K562 (cell line): Measurements from ENCODE around the gene PDE8A. TPM values are rescaled to one million over a fixed set of nuclear protein-coding genes. Genes with fewer than 3 reads are reported as not detected.

ENCODE experiments used
- ATF3 ChIP-seq, 2 experiments: fragments of 450-650 bp in 1 of 2; sonication (generic) in 1 of 2; formaldehyde crosslinking in 1 of 2; IDR thresholded peaks in 1 of 2; conservative IDR thresholded peaks in 1 of 2; 2 replicates each; pipeline versions ENCODE4 v1.6.1 to v1.8.1; 2016 to 2023; ENCODE audit warnings: mild to moderate bottlenecking in 2 of 2, moderate library complexity in 2 of 2, inconsistent platforms in 1 of 2, missing genetic modification reagents in 1 of 2
- CXXC5 ChIP-seq: fragments of 250-450 bp; sonication (Bioruptor Pico); IDR thresholded peaks from 2 replicates; pipeline ENCODE4 v1.8.0; 2022; ENCODE audit warnings: inconsistent platforms, mild to moderate bottlenecking, moderate library complexity
- DMBX1 ChIP-seq: fragments of 250-450 bp; sonication (Bioruptor Pico); IDR thresholded peaks from 2 replicates; pipeline ENCODE4 v1.8.0; 2022; ENCODE audit warnings: inconsistent platforms, mild to moderate bottlenecking, moderate library complexity, borderline replicate concordance
- FOSL1 ChIP-seq: fragments of 200-800 bp; sonication (Bioruptor generic); conservative IDR thresholded peaks from 2 replicates; pipeline ENCODE4 v1.6.1; 2016; ENCODE audit warnings: missing genetic modification characterization, missing compliant biosample characterization
- FUS ChIP-seq: fragments of 200-400 bp; formaldehyde crosslinking; optimal IDR thresholded peaks from 2 replicates; pipeline ENCODE3; 2017; ENCODE audit warnings: low read depth, low read length
- MEIS2 ChIP-seq: fragments of 450-650 bp; IDR thresholded peaks from 2 replicates; pipeline ENCODE4 v1.6.1; 2014; ENCODE audit warnings: mild to moderate bottlenecking; ENCODE audit not compliant: partially characterized antibody
- NFIC ChIP-seq: fragments of 450-650 bp; IDR thresholded peaks from 2 replicates; pipeline ENCODE4 v1.6.1; 2017; ENCODE audit warnings: mild to moderate bottlenecking, inconsistent platforms
- RCOR1 ChIP-seq, 2 experiments: IDR thresholded peaks; 2 replicates each; pipeline ENCODE4 v1.6.1; 2012; ENCODE audit warnings: low read depth in 2 of 2, low read length in 2 of 2, borderline replicate concordance in 1 of 2, improper control_type of control experiment in 1 of 2
- REST ChIP-seq, 2 experiments: fragments of 450-650 bp; formaldehyde crosslinking in 1 of 2; IDR thresholded peaks; 2 replicates each; pipeline versions ENCODE4 v1.4.0 to v1.6.1; 2014 to 2020; ENCODE audit warnings: mild to moderate bottlenecking in 2 of 2, borderline replicate concordance in 1 of 2, low read depth in 1 of 2
- SMARCC2 ChIP-seq: fragments of 450-650 bp; IDR thresholded peaks from 2 replicates; pipeline ENCODE4 v1.6.1; 2017; ENCODE audit warnings: antibody characterized with exemption, moderate library complexity, mild to moderate bottlenecking, low read depth
- ZNF408 ChIP-seq: fragments of 250-450 bp; sonication (Bioruptor Pico); IDR thresholded peaks from 2 replicates; pipeline ENCODE4 v1.4.0; 2020; ENCODE audit warnings: low read depth, mild to moderate bottlenecking, moderate library complexity
- ZNF592 ChIP-seq: fragments of 450-650 bp; IDR thresholded peaks from 2 replicates; pipeline ENCODE4 v1.6.1; 2017; ENCODE audit warnings: antibody characterized with exemption, mild to moderate bottlenecking
- polyA plus RNA-seq, 8 experiments: library from polyadenylated mRNA; depleted of rRNA in 4 of 8; stranded (reverse) in 5 of 8; unstranded in 3 of 8; fragments of >200 nt; fragmentation: Nextera tagmentation in 2 of 8; fragmentation: Illumina TruSeq in 1 of 8; extraction: Ambion mirVana in 2 of 8; extraction: Trizol in 1 of 8; gene quantifications; 2 replicates each; pipeline versions ENCODE4 v1.2.1 to v1.2.3, GENCODE V29; 2011 to 2014; ENCODE audit warnings: inconsistent platforms in 1 of 8, missing spikeins in 1 of 8
- total RNA-seq, 7 experiments: library from RNA; depleted of rRNA in 6 of 7; stranded (reverse); fragments of >200 nt in 6 of 7; fragmentation: Illumina TruSeq in 2 of 7; extraction: Trizol in 2 of 7; gene quantifications; 2 replicates each; pipeline versions ENCODE4 v1.2.1 to v1.2.3, GENCODE V29; 2011 to 2021; ENCODE audit warnings: low replicate concordance in 1 of 7

Gene PDE8A
- total and polyA plus RNA-seq, 9 of the 15 experiments (the other 6 are each of a cell fraction or from before 2014, with no cell fraction given) = 5.9 to 40.3 (median 19.8) TPM

GRCh38 chr15:84947947-84948830 is 33.5 kb upstream of the PDE8A start (continued):
- peak; percentile 45 for TF ChIP-seq REST (IDR thresholded peaks at IDR 0.05; ENCODE audit: borderline replicate concordance)
- TF ChIP-seq REST (CRISPR knock-in tag; IDR thresholded peaks at IDR 0.05; ENCODE audit: low read depth) = no peak
- peak; percentile 87 for TF ChIP-seq ATF3 (IDR thresholded peaks at IDR 0.05)
- TF ChIP-seq ATF3 (CRISPR knock-in tag; conservative IDR thresholded peaks at IDR 0.05) = no peak
- peak; percentile 74 for TF ChIP-seq FOSL1 (tag)
- TF ChIP-seq ZNF592 = 0 out of 2 replicates have a peak, but pooled peaks have one; percentile 28
- TF ChIP-seq DMBX1 = peak; percentile 16; the same call in 1 of the 2 replicates
- TF ChIP-seq FUS = no peak
- peak; percentile 36; the same call in 1 of the 2 replicates for TF ChIP-seq SMARCC2
- peak; percentile 62 for TF ChIP-seq MEIS2
- peak; percentile 57 for TF ChIP-seq CXXC5 (CRISPR knock-in tag)
- TF ChIP-seq RCOR1 (IDR thresholded peaks at IDR 0.05; ENCODE audit: borderline replicate concordance in 1 of 2, low read depth in 2 of 2, low read length in 2 of 2) = no peak
- TF ChIP-seq NFIC = peak; percentile 50
- TF ChIP-seq ZNF408 (CRISPR knock-in tag) = no peak
